BLaER1 treated with 17β-estradiol and CSF1 and Interleukin-3, amounts not matched to agents 10 nM and 100 nM (cell line): ENCODE data around the gene SLC35G6.
"Not testable (repeated sequence)": the region's sequence is repeated elsewhere in the genome, so short reads cannot be mapped to it uniquely, and the experiment has no call there.

Experiments
- H3K27ac ChIP-seq, 11 experiments: shearing (Covaris generic); formaldehyde crosslinking; 2 replicates each; pipeline ENCODE4 v1.8.1; 2022
- H3K27me3 ChIP-seq, 11 experiments: shearing (Covaris generic); formaldehyde crosslinking; 2 replicates each; pipeline ENCODE4 v1.8.1; 2022
- H3K36me3 ChIP-seq, 11 experiments: shearing (Covaris generic); formaldehyde crosslinking; 2 replicates each; pipeline ENCODE4 v1.8.1; 2022
- H3K4me1 ChIP-seq, 10 experiments: shearing (Covaris generic); formaldehyde crosslinking; 2 replicates each; pipeline ENCODE4 v1.8.1; 2022
- H3K4me2 ChIP-seq, 11 experiments: shearing (Covaris generic); formaldehyde crosslinking; 2 replicates each; pipeline ENCODE4 v1.8.1; 2022
- H3K4me3 ChIP-seq, 10 experiments: shearing (Covaris generic); formaldehyde crosslinking; 2 replicates each; pipeline ENCODE4 v1.8.1; 2022
- H3K9ac ChIP-seq, 11 experiments: shearing (Covaris generic); formaldehyde crosslinking; 2 replicates each; pipeline ENCODE4 v1.8.1; 2022
- H3K9me3 ChIP-seq, 11 experiments: shearing (Covaris generic); formaldehyde crosslinking; replicated peaks in 1 of 11; 2 replicates each; pipeline ENCODE4 v1.8.1; 2022
- H4K20me1 ChIP-seq, 11 experiments: shearing (Covaris generic); formaldehyde crosslinking; 2 replicates each; pipeline ENCODE4 v1.8.1; 2022
- Cebpa-rat ChIP-seq, 11 experiments: shearing (Covaris generic); IDR thresholded peaks; 2 replicates each; pipeline ENCODE4 v1.8.1; 2022

SLC35G6 gene

GRCh38 chr17:7466318-7466638 lies 15.0 kb upstream of the SLC35G6 start:
- TF ChIP-seq Cebpa-rat (IDR thresholded peaks at IDR 0.05): no peak
- H3K4me3 ChIP-seq: no peak overlapping the region
- H3K4me2 ChIP-seq: peak overlapping the region in 9 of 11 experiments; percentile 27 to 71 (median 48); a peak in 16 of 22 replicates
- H3K9me3 ChIP-seq: no peaks in the 10 kb centered on the region
- peaks cover 0 to 47% (median 7%) of the 10 kb centered on the region in 11 experiments; a peak in 8 of 22 replicates for H4K20me1 ChIP-seq
- peaks cover 19 to 31% (median 25%) of the 10 kb centered on the region in 10 experiments for H3K4me1 ChIP-seq
- no peaks in the 10 kb centered on the region for H3K27me3 ChIP-seq
- peak overlapping the region; percentile 17 to 73 (median 66); a peak in 19 of 22 replicates for H3K27ac ChIP-seq
- peaks cover 40 to 69% (median 50%) of the 10 kb centered on the region in 11 experiments for H3K36me3 ChIP-seq
- peak overlapping the region in 5 of 11 experiments; percentile 1 to 46 (median 30); a peak in 6 of 22 replicates for H3K9ac ChIP-seq

GRCh38 chr17:7466639-7467341 lies 14.5 kb upstream of the SLC35G6 start:
- peak overlapping the region; percentile 15 to 71 (median 39); a peak in 20 of 22 replicates for H3K4me2 ChIP-seq
- H3K9ac ChIP-seq: peak overlapping the region in 8 of 11 experiments; percentile 1 to 46 (median 28); a peak in 12 of 22 replicates
- H3K36me3 ChIP-seq: peaks cover 35 to 66% (median 47%) of the 10 kb centered on the region in 11 experiments
- H3K9me3 ChIP-seq: no peaks in the 10 kb centered on the region
- H3K27ac ChIP-seq: peak overlapping the region; percentile 17 to 73 (median 66); a peak in 20 of 22 replicates
- H3K4me1 ChIP-seq: peaks cover 24 to 36% (median 30%) of the 10 kb centered on the region in 10 experiments
- TF ChIP-seq Cebpa-rat (IDR thresholded peaks at IDR 0.05): no peak
- H4K20me1 ChIP-seq: peaks cover 0 to 52% (median 11%) of the 10 kb centered on the region in 11 experiments; a peak in 11 of 22 replicates
- no peak overlapping the region for H3K4me3 ChIP-seq
- H3K27me3 ChIP-seq: no peaks in the 10 kb centered on the region

GRCh38 chr17:7467498-7467897 lies 13.7 kb upstream of the SLC35G6 start:
- H3K4me3 ChIP-seq: no peak overlapping the region
- H3K36me3 ChIP-seq: peaks cover 30 to 60% (median 40%) of the 10 kb centered on the region in 11 experiments
- no peaks in the 10 kb centered on the region for H3K27me3 ChIP-seq
- H3K9me3 ChIP-seq: no peaks in the 10 kb centered on the region
- peaks cover 0 to 59% (median 19%) of the 10 kb centered on the region in 11 experiments; a peak in 13 of 22 replicates for H4K20me1 ChIP-seq
- H3K4me2 ChIP-seq: peak overlapping the region; percentile 15 to 71 (median 39); a peak in 19 of 22 replicates
- no peak for TF ChIP-seq Cebpa-rat (IDR thresholded peaks at IDR 0.05)
- peaks cover 31 to 43% (median 37%) of the 10 kb centered on the region in 10 experiments for H3K4me1 ChIP-seq
- H3K9ac ChIP-seq: peak overlapping the region in 7 of 11 experiments; percentile 1 to 46 (median 27); a peak in 7 of 22 replicates
- H3K27ac ChIP-seq: peak overlapping the region; percentile 17 to 73 (median 66); a peak in 20 of 22 replicates

- Histone ChIP-seq H3K27me3 (no peaks in the 10 kb centered on the region), H3K9ac (no peak overlapping the region), H3K4me1 (peaks cover 34 to 47% (median 41%) of the 10 kb centered on the region in 10 experiments), H3K4me3 (no peak overlapping the region), H3K4me2 (peak overlapping the region in 1 of 11 experiments; percentile 71; a peak in 1 of 22 replicates), H4K20me1 (peaks cover 0 to 64% (median 21%) of the 10 kb centered on the region in 11 experiments; a peak in 13 of 22 replicates), H3K36me3 (peaks cover 22 to 53% (median 32%) of the 10 kb centered on the region in 11 experiments), H3K9me3 (no peaks in the 10 kb centered on the region), H3K27ac (peak overlapping the region in 2 of 11 experiments; percentile 2 to 22; a peak in 1 of 22 replicates)
- no peak for TF ChIP-seq Cebpa-rat (IDR thresholded peaks at IDR 0.05)
Measured at GRCh38 chr17:7468290-7468689, 13.0 kb upstream of the SLC35G6 start.

- peaks cover 4 to 70% (median 21%) of the 10 kb centered on the region in 11 experiments; a peak in 13 of 22 replicates for H4K20me1 ChIP-seq
- H3K9ac ChIP-seq: no peak overlapping the region
- H3K27ac ChIP-seq: peak overlapping the region in 2 of 11 experiments; percentile 2 to 22; a peak in 1 of 22 replicates
- H3K4me1 ChIP-seq: peaks cover 34 to 47% (median 41%) of the 10 kb centered on the region in 10 experiments
- peaks cover 16 to 53% (median 28%) of the 10 kb centered on the region in 11 experiments for H3K36me3 ChIP-seq
- no peaks in the 10 kb centered on the region for H3K9me3 ChIP-seq
- H3K4me2 ChIP-seq: no peak overlapping the region
- H3K4me3 ChIP-seq: no peak overlapping the region
- TF ChIP-seq Cebpa-rat (IDR thresholded peaks at IDR 0.05): no peak
- H3K27me3 ChIP-seq: no peaks in the 10 kb centered on the region
Measured at GRCh38 chr17:7468804-7469389, 12.3 kb upstream of the SLC35G6 start.

GRCh38 chr17:7469843-7470242 lies 11.4 kb upstream of the SLC35G6 start:
- Histone ChIP-seq H3K36me3 (peaks cover 16 to 47% (median 29%) of the 10 kb centered on the region in 11 experiments; a peak in 20 of 22 replicates), H4K20me1 (peaks cover 6 to 80% (median 24%) of the 10 kb centered on the region in 11 experiments; a peak in 14 of 22 replicates), H3K4me1 (peaks cover 34 to 50% (median 44%) of the 10 kb centered on the region in 10 experiments)
- H3K27ac ChIP-seq, H3K9ac ChIP-seq, H3K9me3 ChIP-seq, H3K4me2 ChIP-seq, H3K4me3 ChIP-seq, H3K27me3 ChIP-seq: not testable (repeated sequence)
- TF ChIP-seq Cebpa-rat (IDR thresholded peaks at IDR 0.05): peak in 1 of 11 experiments; percentile 28; a peak in 1 of 22 replicates

GRCh38 chr17:7470457-7470973 lies 10.7 kb upstream of the SLC35G6 start:
- not testable (repeated sequence) for H3K9me3 ChIP-seq, H3K4me3 ChIP-seq, H3K9ac ChIP-seq, H3K4me2 ChIP-seq, H3K27me3 ChIP-seq, H3K27ac ChIP-seq
- H3K4me1 ChIP-seq: peaks cover 34 to 55% (median 50%) of the 10 kb centered on the region in 10 experiments
- H3K36me3 ChIP-seq: peaks cover 14 to 43% (median 29%) of the 10 kb centered on the region in 11 experiments; a peak in 20 of 22 replicates
- H4K20me1 ChIP-seq: peaks cover 6 to 87% (median 31%) of the 10 kb centered on the region in 11 experiments; a peak in 14 of 22 replicates

- Histone ChIP-seq H4K20me1 (peaks cover 17 to 97% (median 43%) of the 10 kb centered on the region in 11 experiments; a peak in 18 of 22 replicates), H3K27me3 (no peaks in the 10 kb centered on the region), H3K4me2 (peak overlapping the region; percentile 6 to 64 (median 50); a peak in 19 of 22 replicates), H3K9ac (0 out of 22 replicates have a peak overlapping the region, but pooled peaks of 3 of the 11 experiments have one; percentile 1 to 26 (median 2)), H3K9me3 (no peaks in the 10 kb centered on the region), H3K36me3 (peaks cover 2 to 31% (median 19%) of the 10 kb centered on the region in 11 experiments; a peak in 20 of 22 replicates), H3K4me3 (no peak overlapping the region), H3K4me1 (peaks cover 41 to 56% (median 51%) of the 10 kb centered on the region in 10 experiments), H3K27ac (peak overlapping the region in 3 of 11 experiments; percentile 2 to 26 (median 23); a peak in 1 of 22 replicates)
- no peak for TF ChIP-seq Cebpa-rat (IDR thresholded peaks at IDR 0.05)
Measured at GRCh38 chr17:7471729-7472128, 9.5 kb upstream of the SLC35G6 start.

- H3K4me3 ChIP-seq, H3K27ac ChIP-seq, H3K27me3 ChIP-seq, H3K9me3 ChIP-seq, H3K9ac ChIP-seq: not testable (repeated sequence)
- peaks cover 35 to 87% (median 61%) of the 10 kb centered on the region in 11 experiments; a peak in 20 of 22 replicates for H4K20me1 ChIP-seq
- peak overlapping the region in 5 of 11 experiments; percentile 3 to 95 (median 88); a peak in 4 of 22 replicates for H3K4me2 ChIP-seq
- H3K4me1 ChIP-seq: peaks cover 45 to 61% (median 55%) of the 10 kb centered on the region in 10 experiments
- peaks cover 0 to 19% (median 9%) of the 10 kb centered on the region in 11 experiments; a peak in 8 of 22 replicates for H3K36me3 ChIP-seq
Measured at GRCh38 chr17:7474767-7475166, 6.5 kb upstream of the SLC35G6 start.
